Inflammatory macrophage treated with lipopolysaccharide for 1 hour (primary cell): ENCODE data around the gene PRKCE.

Experiments
- DNase-seq, 2 donors: peaks; one replicate each; pipeline ENCODE4 v3.0.0-alpha.2; 2020 to 2022

The PRKCE gene

DNA sequence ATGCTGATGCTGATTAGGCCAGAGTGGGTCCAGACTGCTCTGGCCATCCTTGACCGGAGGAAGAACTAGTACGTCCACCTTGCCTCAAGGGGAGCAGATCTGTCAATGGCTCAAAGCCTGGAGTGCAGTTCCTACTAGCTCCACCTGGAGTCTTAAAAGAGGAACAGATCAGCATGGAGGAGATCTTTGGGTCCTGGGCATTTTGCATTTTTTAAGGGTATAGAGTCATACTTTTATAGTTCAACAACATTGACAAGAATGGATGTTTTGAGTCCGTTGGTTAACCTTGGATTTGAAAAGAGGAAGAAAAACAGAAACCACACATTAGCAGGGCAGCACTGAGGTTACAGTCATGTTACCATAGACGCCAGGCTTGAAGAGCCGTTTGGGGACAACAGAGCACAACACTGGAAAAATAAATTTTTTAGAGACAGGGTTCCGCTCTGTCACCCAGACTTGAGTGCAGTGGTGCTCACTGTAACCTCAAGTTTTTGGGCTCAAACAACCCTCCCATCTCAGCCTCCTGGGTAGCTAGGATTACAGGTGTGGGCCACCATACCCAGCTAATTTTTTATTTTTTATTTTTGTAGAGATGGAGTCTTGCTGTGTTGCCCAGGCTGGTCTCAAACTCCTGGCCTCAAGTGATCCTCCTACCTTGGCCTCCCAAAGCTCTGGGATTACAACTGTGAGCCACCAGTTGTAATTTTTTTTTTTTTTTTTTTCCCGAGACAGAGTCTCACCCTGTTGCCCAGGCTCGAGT lies 78.5 kb downstream of the PRKCE start:
- DNase-seq: peak; percentile 67 to 76

- no peak for DNase-seq
These were observed 79.7 kb downstream of the PRKCE start for GRCh38 chr2:45731141-45731540.

GRCh38 chr2:45732436-45732835 lies 81.0 kb downstream of the PRKCE start:
- DNase-seq: no peak

DNA sequence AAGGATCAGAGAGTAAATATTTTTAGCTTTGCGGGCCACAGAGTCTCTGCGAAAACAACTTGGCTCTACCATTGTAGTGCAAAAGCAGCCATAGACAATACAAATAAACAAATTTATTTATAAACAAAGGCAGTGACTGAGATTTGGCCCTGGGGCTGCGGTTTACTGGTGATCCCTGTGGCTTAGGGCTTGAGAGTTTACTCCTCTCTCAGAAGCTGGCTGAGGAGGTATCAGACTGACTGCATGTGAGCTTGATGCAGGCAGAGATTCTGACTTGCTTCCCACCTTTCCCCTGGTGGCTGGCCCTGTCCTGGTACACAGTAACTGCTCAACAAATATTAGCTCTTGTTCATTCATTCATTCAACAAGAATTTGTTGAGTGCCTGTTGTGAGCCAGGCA lies 81.5 kb downstream of the PRKCE start:
- no peak for DNase-seq

DNA sequence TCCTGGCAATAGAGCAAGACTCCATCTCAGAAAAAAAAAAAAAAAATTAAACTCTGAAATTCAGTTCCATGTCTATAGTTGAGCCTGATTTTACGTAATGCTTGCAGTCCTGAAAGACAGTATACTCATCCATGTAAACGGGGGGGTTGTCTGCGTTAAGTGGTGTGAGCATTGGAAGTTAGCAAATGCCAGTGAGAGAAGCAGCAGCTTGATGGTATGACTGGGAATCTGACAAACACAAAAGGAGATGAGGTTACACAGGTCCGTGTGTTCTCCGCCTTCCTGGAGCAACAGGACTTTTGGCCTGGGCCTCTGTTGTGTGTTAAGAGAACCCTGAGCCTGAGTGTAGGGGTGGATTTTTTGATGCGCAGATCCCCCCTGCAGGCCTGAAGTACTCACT lies 82.9 kb downstream of the PRKCE start:
- no peak for DNase-seq

- peak in 1 of 2 donors; percentile 47 for DNase-seq
These were observed 83.5 kb downstream of the PRKCE start for GRCh38 chr2:45734952-45735351.

DNA sequence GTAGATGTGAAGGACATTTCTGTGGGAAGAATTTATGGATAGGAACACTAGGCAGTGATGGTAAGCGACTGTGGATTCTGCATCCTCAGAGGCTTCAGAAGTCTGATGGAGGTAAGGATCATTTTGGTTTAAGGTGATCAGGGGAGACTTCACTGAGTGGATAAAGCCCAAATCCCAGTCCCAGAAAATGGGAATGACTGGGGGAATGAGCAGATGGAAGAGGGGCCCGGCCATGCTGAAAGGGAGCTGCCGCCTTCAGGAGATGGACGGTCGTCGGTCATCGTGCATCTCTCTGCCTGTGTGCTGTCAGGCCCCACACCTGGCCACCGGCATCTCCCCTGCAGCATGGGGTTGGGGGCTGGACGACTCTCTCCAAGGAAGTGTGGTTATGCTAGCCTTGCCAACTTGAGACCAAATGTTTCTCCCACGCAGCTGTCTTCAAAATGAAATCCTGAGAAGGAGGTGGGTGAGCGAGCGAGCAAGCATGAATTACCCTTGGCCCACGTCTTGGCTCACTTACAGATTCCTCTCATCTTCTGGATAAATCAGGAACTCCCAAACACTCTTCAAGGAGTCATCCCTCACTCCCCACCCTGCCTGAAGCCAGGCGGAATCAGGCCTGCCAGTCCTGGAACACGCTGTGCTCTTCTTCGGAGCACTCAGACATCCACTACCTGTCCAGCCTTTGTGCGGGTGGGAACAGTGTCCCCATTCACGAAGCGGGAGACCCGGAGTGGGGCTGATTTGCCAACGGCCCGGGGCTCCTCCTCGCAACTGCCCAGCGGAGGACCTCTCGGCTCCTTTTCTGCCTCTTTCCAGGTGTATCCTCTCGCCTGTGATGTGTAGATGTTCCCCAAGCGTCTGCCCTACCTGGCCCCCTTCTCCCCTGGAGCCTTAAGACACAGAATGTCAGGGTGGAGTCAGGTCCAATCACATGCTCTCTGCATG lies 85.6 kb downstream of the PRKCE start:
- no peak for DNase-seq

GRCh38 chr2:45739796-45740485 lies 88.5 kb downstream of the PRKCE start:
- no peak for DNase-seq

GRCh38 chr2:45741161-45741850 lies 89.8 kb downstream of the PRKCE start:
- no peak for DNase-seq

DNA sequence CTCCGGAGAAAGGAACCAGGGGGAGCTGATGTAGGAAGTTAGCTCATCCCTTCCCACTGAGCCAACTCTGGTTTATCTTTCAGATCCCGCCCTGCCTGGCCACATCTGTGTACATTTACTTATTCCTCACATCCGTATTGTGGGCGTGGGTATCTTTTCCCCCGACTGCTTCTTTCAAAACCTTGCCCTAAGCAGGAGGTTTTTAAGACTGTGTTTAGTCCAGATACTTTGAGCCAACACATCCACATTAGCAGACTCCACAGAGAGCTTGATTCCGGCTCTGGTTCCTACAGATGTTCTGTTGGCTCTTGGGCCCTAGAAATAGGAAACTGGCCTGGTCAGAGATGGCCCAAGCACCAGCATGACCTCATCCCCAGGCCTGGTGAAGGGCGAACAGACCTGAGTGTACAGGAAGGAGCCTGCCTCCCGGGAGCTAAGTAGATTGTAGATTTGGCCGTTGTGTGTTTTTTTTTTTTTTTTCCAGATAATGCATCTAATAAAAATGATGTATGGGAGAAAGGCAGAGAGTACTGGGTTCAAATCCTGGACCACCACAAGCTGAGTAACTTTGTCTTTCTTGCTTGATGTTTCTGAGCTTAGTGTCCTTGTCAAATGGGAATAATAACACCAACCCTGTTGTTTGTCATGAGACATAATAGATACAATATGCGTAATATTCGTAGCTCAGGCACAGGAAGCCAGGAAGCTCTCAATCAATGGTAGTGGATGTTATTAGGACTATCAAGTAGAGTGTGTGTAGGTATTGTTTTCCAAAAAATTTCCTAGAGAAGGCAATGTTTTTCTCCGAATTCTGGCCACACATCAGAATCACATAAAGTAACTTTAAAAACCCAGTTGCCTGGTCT lies 92.3 kb downstream of the PRKCE start:
- no peak for DNase-seq

GRCh38 chr2:45745231-45745630 lies 93.8 kb downstream of the PRKCE start:
- no peak for DNase-seq

GRCh38 chr2:45746888-45747287 lies 95.4 kb downstream of the PRKCE start:
- no peak for DNase-seq

DNA sequence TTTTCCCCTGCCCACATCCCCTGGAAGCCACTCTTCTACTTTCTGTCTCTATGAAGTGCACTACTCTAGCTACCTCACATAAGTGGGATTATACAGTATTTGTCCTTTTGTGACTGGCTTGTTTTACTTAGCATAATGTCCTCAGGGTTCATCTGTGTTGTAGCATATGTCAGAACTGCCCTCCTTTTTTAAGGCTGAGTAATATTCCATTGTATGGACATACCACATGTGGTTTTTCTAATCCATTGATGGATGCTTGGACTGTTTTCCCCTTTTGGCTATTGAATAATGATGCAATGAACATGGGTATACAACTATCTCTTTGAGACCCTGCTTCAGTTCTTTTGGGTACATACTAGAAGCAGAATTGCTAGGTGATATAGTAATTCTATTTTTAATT lies 95.9 kb downstream of the PRKCE start:
- DNase-seq: no peak

GRCh38 chr2:45748239-45748638 lies 96.8 kb downstream of the PRKCE start:
- no peak for DNase-seq

DNA sequence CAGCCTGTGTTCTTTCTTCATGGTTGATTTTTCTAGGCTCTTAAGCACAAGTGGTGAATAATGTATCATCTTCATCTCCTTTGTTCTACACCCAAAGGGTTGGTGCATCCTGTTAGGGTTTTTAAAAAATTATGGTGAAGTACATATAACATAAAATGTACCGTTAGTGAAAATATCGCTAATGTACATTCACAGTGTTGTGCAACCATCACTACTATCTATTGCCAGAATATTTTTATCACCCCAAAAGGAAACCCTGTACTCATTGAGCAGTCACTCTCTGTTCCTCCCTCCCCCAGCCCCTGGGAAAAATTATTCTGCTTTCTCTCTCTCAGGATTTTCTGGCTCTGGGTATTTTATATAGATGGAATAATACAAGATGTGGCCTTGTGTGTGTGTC lies 98.5 kb downstream of the PRKCE start:
- no peak for DNase-seq

DNA sequence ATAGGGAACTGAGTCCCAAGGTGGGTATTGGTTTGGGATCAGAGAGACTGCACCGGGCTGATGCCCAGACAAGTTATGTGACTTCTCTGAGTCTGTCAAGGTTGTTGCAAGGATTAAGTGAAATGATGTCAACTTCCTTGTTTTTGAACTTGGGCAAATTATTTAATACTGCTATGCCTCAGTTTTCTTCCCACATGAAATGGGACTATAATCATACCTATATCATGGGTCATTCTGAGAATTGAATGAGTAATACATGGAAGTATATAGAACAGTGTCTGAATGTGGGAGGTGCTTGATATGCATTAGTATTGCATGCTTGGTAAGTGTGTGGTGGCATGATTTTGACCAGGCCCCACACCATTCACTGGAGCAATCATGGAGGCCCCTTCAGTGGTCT lies 99.0 kb downstream of the PRKCE start:
- no peak for DNase-seq

- DNase-seq: no peak
These were observed 101.9 kb downstream of the PRKCE start for GRCh38 chr2:45753381-45753780.

GRCh38 chr2:45754131-45755010 lies 102.9 kb downstream of the PRKCE start:
- no peak for DNase-seq

DNA sequence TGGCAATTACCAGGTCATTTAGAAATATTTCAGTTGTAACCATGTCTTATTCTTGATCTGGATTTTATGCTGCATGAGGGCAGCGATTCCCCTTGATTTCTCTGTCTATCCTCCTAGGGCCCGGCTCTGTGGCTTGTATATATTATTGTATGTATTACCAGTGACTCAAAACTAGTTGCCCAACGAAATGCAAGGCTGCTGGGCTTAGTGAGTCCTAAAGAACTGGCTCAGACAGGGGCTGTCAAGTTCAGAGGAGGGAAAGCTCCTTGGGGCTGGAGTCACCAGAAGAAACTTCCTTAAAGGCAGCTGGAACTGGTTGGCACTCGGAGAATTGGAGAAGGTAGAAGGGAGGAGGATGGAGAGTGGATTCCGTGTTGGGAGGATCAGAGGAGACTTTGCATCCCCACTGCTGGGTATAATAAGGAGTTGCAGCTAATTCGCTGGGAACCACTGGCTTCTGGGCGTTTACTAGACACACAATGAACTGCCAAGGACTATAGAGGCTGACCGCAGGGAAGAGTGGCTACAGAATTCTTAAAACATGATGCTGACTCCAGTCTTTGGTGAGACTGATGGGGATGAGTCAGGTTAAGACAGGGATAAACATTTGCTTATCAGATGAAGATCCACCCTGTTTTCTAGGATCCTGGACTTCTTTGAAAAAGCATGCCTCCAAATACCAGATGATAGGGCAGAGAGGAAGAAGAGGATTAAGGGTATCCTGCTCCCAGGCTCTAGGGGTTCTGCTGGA lies 104.3 kb downstream of the PRKCE start:
- no peak for DNase-seq

DNA sequence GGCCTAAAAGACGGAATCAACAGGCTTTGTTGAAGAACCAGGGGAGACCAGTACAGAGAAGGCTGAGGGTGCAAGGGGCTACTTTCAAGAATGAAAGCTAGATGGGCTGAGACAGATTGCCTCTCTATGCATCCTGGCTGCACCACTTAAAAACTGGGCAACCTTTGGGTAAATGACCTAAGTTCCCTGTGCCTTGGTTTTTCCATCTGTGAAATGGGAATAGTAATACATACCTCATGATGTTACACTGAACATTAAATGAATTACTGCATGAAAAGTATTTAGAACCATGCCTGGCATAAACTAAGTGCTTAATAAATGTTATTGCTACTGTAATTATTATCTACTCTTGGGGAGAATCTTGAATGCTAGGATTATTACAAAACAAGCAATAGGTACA lies 106.5 kb downstream of the PRKCE start:
- DNase-seq: no peak
